A673 (cell line): ENCODE measurements around the gene LFNG. TPM values are rescaled to one million over a fixed set of nuclear protein-coding genes. Genes with fewer than 3 reads are reported as not detected.

Experiments used
- Bru-seq: library from RNA; stranded (reverse); fragments of 400-500 nt; gene quantifications from one replicate; lab custom pipeline; 2021; lab: Mats Ljungman, UMichigan
- BruChase-seq, 2 experiments: library from RNA; stranded (reverse); fragments of 400-500 nt; gene quantifications; one replicate each; lab custom pipeline; 2021; lab: Mats Ljungman, UMichigan
- BruUV-seq: library from RNA; stranded (reverse); fragments of 400-500 nt; replicated peaks from 2 replicates; lab custom pipeline; 2021; lab: Mats Ljungman, UMichigan
- CTCF ChIA-PET: fragments of 300-600 bp; sonication (Branson Sonifier 250); formaldehyde crosslinking; loops from one replicate; lab custom pipeline; 2022; ENCODE audit warnings: antibody characterized with exemption; lab: Charles Lee
- POLR2A ChIA-PET: fragments of 300-600 bp; sonication (Branson Sonifier 250); formaldehyde crosslinking; loops from one replicate; lab custom pipeline; 2022; ENCODE audit warnings: antibody characterized with exemption; ENCODE audit not compliant: low non-redundant PET; lab: Charles Lee
- DNase-seq: peaks from one replicate; pipeline ENCODE4 v3.0.0-alpha.2; 2015; ENCODE audit warnings: low spot score
- H3K27ac ChIP-seq: fragments of 200-600 bp; sonication (generic); 2 replicates; pipeline ENCODE4 v1.5.1; 2016; ENCODE audit warnings: mixed run types, low read depth, mild to moderate bottlenecking, mixed read lengths, antibody characterized with exemption, low read length; ENCODE audit not compliant: poor library complexity, severe bottlenecking
- H3K27me3 ChIP-seq: fragments of 200-600 bp; sonication (generic); replicated peaks from 2 replicates; pipeline ENCODE4 v1.6.1; 2017; ENCODE audit warnings: mixed run types, low read depth, mild to moderate bottlenecking, mixed read lengths, antibody characterized with exemption, low read length; ENCODE audit not compliant: insufficient read depth, poor library complexity
- H3K36me3 ChIP-seq: fragments of 200-600 bp; sonication (generic); 2 replicates; pipeline ENCODE4 v1.6.1; 2016; ENCODE audit warnings: mixed run types, mild to moderate bottlenecking, mixed read lengths, antibody characterized with exemption, low read length; ENCODE audit not compliant: insufficient read depth, poor library complexity, severe bottlenecking
- H3K4me1 ChIP-seq: fragments of 200-600 bp; sonication (generic); 2 replicates; pipeline ENCODE4 v1.6.1; 2017; ENCODE audit warnings: mixed run types, mild to moderate bottlenecking, mixed read lengths, antibody characterized with exemption, low read length; ENCODE audit not compliant: insufficient read depth, poor library complexity, severe bottlenecking
- H3K4me3 ChIP-seq: fragments of 200-600 bp; sonication (generic); 2 replicates; pipeline ENCODE4 v1.5.1; 2016; ENCODE audit warnings: low read depth, mixed run types, mild to moderate bottlenecking, mixed read lengths, low read length; ENCODE audit not compliant: poor library complexity, severe bottlenecking
- H3K9me3 ChIP-seq: fragments of 200-600 bp; sonication (generic); 2 replicates; pipeline ENCODE4 v1.6.1; 2016; ENCODE audit warnings: mixed run types, low read depth, mild to moderate bottlenecking, mixed read lengths, antibody characterized with exemption, low read length; ENCODE audit not compliant: poor library complexity, severe bottlenecking
- EZH2 ChIP-seq: fragments of 200-600 bp; sonication (generic); IDR thresholded peaks from 2 replicates; pipeline ENCODE4 v1.6.1; 2017; ENCODE audit warnings: borderline replicate concordance, low read depth, mild to moderate bottlenecking, mixed read lengths, antibody characterized with exemption, low read length; ENCODE audit not compliant: poor library complexity, severe bottlenecking
- intact Hi-C: fragments of 100-400 bp; cut with micrococcal nuclease; formaldehyde crosslinking; loops from one replicate; pipeline ENCODE4 v1.10.0; 2022; ENCODE audit not compliant: unreplicated experiment
- long read RNA-seq: library from polyadenylated mRNA; stranded (forward); transcript quantifications from one replicate; pipeline ENCODE4 v2.0.0, GENCODE V29; 2022
- total RNA-seq: library from RNA; stranded (reverse); gene quantifications from 2 replicates; pipeline ENCODE4 v1.2.3, GENCODE V29; 2021
- TF ChIP-seq, protein P1 (sequence below): fragments of 300-800, 200-600 bp; sonication (generic); conservative IDR thresholded peaks from 2 replicates; pipeline ENCODE4 v1.5.1; 2017; ENCODE audit warnings: low read depth, mild to moderate bottlenecking, antibody characterized with exemption, low read length, moderate library complexity, mixed read lengths

LFNG gene
- 8.7 and 11.7 TPM in 2 replicates for total RNA-seq
- Bru-seq, nascent RNA, result percentile 36 among the genes with signal in this experiment
- percentile 29 among the genes with signal in this experiment for BruChase-seq, experiment 1, labeled RNA remaining after a 2-hour chase
- BruChase-seq, experiment 2, labeled RNA remaining after a 6-hour chase, result percentile 33 among the genes with signal in this experiment
- long read RNA-seq, partial matches to known transcripts, result 1 of 1 reads
- long read RNA-seq, other reads (novel, unspliced or antisense), result 0 of 1 reads

DNA sequence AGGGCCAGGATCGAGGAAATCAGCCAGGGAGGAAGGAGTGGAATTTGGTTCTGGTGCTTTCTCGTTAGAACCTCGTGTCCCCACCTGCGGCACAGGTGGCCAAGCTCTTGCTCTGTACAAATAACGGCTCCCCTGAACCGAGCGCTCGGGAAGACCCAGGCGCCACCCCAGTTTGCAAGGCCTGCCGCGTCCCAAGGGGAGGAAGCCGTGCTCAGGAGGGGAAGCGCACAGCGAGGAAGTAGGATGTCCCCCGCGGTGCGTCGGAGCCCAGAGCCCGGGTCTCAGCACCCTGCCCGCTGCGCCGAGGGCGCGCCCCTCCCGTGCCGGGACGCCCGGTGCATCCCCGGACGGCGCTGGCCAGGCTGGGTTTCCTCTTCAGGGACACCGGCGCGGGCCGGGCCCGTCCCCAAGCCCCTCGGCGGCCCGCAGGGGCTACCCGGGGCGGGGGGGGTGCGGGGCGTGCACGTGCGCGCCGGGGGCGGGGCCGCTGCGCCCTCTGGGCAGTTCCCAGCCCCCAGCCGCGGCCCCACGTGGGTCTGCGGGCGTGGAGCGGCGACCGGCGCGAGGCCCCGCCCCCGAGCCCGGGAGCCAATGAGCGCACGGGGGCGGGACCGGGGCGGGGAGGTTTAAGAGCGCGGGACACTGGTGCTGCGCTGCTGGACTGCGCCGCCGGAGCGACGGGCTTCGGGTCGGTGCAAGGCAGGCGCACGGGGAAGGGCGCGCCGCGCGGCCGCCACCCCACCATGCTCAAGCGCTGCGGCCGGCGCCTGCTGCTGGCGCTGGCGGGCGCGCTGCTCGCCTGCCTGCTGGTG, at the start of gene LFNG:
LFNG (plus strand) TSS at position 656 of the 812 bp plus-strand sequence; CDS start at position 744, 88 bp downstream.
- intact Hi-C loops, result loop anchor here (5.0 kb wide), 1 partner anchor 38 kb away; the partner anchor contains the start of genes BRAT1 and IQCE
- Histone ChIP-seq H3K4me1 (peaks cover 43% of the 10 kb centered on the region), H3K9me3 (no peaks in the 10 kb centered on the region), H3K27ac (peak within 1 kb of the TSS; percentile 47), H3K4me3 (peak within 1 kb of the TSS; percentile 59), H3K36me3 (no peaks in the 10 kb centered on the region), H3K27me3 (no peaks in the 10 kb centered on the region)
- TF ChIP-seq, protein P1, sequence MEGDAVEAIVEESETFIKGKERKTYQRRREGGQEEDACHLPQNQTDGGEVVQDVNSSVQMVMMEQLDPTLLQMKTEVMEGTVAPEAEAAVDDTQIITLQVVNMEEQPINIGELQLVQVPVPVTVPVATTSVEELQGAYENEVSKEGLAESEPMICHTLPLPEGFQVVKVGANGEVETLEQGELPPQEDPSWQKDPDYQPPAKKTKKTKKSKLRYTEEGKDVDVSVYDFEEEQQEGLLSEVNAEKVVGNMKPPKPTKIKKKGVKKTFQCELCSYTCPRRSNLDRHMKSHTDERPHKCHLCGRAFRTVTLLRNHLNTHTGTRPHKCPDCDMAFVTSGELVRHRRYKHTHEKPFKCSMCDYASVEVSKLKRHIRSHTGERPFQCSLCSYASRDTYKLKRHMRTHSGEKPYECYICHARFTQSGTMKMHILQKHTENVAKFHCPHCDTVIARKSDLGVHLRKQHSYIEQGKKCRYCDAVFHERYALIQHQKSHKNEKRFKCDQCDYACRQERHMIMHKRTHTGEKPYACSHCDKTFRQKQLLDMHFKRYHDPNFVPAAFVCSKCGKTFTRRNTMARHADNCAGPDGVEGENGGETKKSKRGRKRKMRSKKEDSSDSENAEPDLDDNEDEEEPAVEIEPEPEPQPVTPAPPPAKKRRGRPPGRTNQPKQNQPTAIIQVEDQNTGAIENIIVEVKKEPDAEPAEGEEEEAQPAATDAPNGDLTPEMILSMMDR, result no peak
- no peak for TF ChIP-seq EZH2
- ChIA-PET CTCF (no interaction called here), POLR2A (interaction anchor here (0.6 kb wide), 2 partner anchors 10 to 21 kb away, joined by 3 to 5 read pairs; no protein-coding TSS in a partner anchor)
- peak; percentile 95 for DNase-seq
- BruUV-seq, result no TSS peak

DNA sequence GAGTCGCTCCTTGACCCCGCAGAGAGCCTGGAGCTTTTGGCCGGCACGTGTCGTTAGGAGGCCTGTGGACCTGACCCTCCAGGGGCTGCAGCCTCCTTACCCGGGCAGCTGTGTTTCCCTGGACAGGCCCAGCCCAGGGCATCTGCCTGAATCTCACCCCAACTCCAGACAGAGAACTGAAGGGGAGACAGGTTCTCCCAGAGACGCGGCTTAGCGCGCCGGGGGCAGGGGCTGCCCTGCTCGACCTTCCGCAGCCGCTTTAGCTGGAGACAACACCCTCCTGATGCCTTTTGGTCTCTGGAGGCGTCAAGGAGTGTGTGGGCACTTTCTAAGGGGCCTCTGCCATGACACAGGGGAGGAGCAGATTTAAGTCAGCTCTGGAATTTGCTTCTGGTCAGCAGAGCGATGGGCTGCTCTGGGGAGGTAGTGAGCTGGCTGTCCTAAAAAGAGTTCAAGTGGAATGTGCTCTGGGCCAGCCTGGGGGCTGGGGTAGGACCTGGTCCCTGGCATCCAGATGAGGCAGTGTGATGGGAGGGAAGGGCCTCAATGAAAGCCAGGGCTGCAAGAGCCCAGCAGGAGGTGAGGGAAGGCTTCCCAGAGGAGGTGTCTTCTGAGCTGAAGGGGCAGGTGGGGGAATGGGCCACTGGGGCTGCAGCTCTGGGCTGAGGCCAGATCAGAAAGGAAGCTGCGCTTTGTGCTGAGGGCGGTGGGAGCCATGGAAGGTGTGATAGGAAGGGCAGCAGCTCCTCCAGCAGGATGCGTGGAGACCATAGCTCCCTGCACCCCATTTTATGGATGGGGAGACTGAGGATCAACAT, 49.2 kb upstream of the LFNG start:
- Histone ChIP-seq H3K36me3 (no peaks in the 10 kb centered on the region), H3K9me3 (no peaks in the 10 kb centered on the region), H3K27ac (peak overlapping the region; percentile 82), H3K4me3 (no peak overlapping the region), H3K27me3 (no peaks in the 10 kb centered on the region), H3K4me1 (peaks cover 17% of the 10 kb centered on the region)
- BruUV-seq, result no TSS peak
- TF ChIP-seq EZH2, result no peak
- TF ChIP-seq, protein P1, result no peak
- ChIA-PET CTCF (interaction anchor here (1.0 to 2.9 kb wide), 2 partner anchors 12 to 19 kb away, joined by 3 to 10 read pairs; no protein-coding TSS in a partner anchor), POLR2A (interaction anchor here (0.6 kb wide), 1 partner anchor 135 kb away, joined by 3 read pairs; no protein-coding TSS in a partner anchor)
- DNase-seq, result no peak
- intact Hi-C loops, result no loop called here

DNA sequence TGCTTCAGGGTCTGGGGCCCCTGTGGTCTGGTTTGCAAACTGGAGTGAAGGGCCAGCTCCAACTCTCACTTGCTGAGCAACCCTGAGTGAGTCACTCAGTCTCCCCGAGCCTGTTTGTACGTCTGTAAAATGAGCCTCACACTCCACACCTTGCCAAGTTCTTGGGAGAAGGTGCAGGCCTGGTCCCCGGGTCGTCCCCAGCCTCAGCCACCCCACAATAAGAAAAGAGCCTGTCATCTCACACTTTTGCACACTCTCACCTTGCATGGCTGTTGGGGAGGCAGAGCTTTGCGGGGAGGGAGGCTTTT, 48.6 kb upstream of the LFNG start:
- Histone ChIP-seq H3K36me3 (no peaks in the 10 kb centered on the region), H3K4me3 (no peak overlapping the region), H3K27me3 (no peaks in the 10 kb centered on the region), H3K27ac (peak overlapping the region; percentile 82), H3K4me1 (peaks cover 15% of the 10 kb centered on the region), H3K9me3 (no peaks in the 10 kb centered on the region)
- peak; percentile 47 for DNase-seq
- no TSS peak for BruUV-seq
- intact Hi-C loops, result no loop called here
- POLR2A ChIA-PET, result interaction anchor here (0.6 kb wide), 2 partner anchors 136 to 1081 kb away, joined by 3 read pairs; no protein-coding TSS in a partner anchor
- CTCF ChIA-PET, result no interaction called here
- no peak for TF ChIP-seq EZH2
- TF ChIP-seq, protein P1, result no peak
